H9 (cell line): Measurements from ENCODE around the gene ACSM3. TPM values are rescaled to one million over a fixed set of nuclear protein-coding genes. Genes with fewer than 3 reads are reported as not detected.

Experiments used
- DNase-seq: peaks from one replicate; pipeline ENCODE4 v3.0.0-alpha.2; 2017
- H2AFZ ChIP-seq: one replicate; pipeline ENCODE4 v1.6.1; 2013; ENCODE audit warnings: mild to moderate bottlenecking, low read length, control low read depth, moderate library complexity
- H2AK5ac ChIP-seq: 2 replicates; pipeline ENCODE4 v1.6.1; 2013; ENCODE audit warnings: low read length, control low read depth, mixed read lengths; ENCODE audit not compliant: insufficient read length
- H2BK120ac ChIP-seq: one replicate; pipeline ENCODE4 v1.6.1; 2013; ENCODE audit warnings: low read depth, mild to moderate bottlenecking, low read length, control low read depth, inconsistent platforms; ENCODE audit not compliant: poor library complexity, severe bottlenecking
- H2BK12ac ChIP-seq: 2 replicates; pipeline ENCODE4 v1.6.1; 2013; ENCODE audit warnings: low read length, control low read depth, mixed read lengths, low read depth; ENCODE audit not compliant: insufficient read length
- H2BK15ac ChIP-seq: 2 replicates; pipeline ENCODE4 v1.6.1; 2013; ENCODE audit warnings: low read depth, low read length, control low read depth
- H2BK20ac ChIP-seq: one replicate; pipeline ENCODE4 v1.6.1; 2013; ENCODE audit warnings: low read depth, mild to moderate bottlenecking, low read length, control low read depth, inconsistent platforms; ENCODE audit not compliant: poor library complexity, severe bottlenecking
- H2BK5ac ChIP-seq: 2 replicates; pipeline ENCODE4 v1.6.1; 2013; ENCODE audit warnings: low read length, control low read depth, mixed read lengths; ENCODE audit not compliant: insufficient read length
- H3K14ac ChIP-seq: 2 replicates; pipeline ENCODE4 v1.6.1; 2013; ENCODE audit warnings: low read length, control low read depth; ENCODE audit not compliant: insufficient read depth
- H3K18ac ChIP-seq: 2 replicates; pipeline ENCODE4 v1.6.1; 2013; ENCODE audit warnings: low read depth, mild to moderate bottlenecking, mixed read lengths, low read length, control low read depth; ENCODE audit not compliant: insufficient read length
- H3K23ac ChIP-seq: 2 replicates; pipeline ENCODE4 v1.6.1; 2013; ENCODE audit warnings: low read length, control low read depth, mixed read lengths, low read depth; ENCODE audit not compliant: insufficient read length
- H3K23me2 ChIP-seq: 2 replicates; pipeline ENCODE4 v1.6.1; 2013; ENCODE audit warnings: low read depth, mild to moderate bottlenecking, mixed read lengths, low read length, control low read depth; ENCODE audit not compliant: insufficient read length, poor library complexity, severe bottlenecking
- H3K27ac ChIP-seq: 2 replicates; pipeline ENCODE4 v1.5.1; 2013; ENCODE audit warnings: low read length, control low read depth, mixed read lengths, low read depth; ENCODE audit not compliant: insufficient read length
- H3K27me3 ChIP-seq: 2 replicates; pipeline ENCODE4 v1.6.1; 2013; ENCODE audit warnings: low read length, control low read depth, inconsistent platforms; ENCODE audit not compliant: insufficient read depth
- H3K4ac ChIP-seq: 2 replicates; pipeline ENCODE4 v1.6.1; 2013; ENCODE audit warnings: low read depth, mild to moderate bottlenecking, control low read depth, inconsistent platforms, low read length, moderate library complexity
- H3K4me1 ChIP-seq: 2 replicates; pipeline ENCODE4 v1.6.1; 2013; ENCODE audit warnings: low read length, control low read depth, inconsistent platforms; ENCODE audit not compliant: insufficient read depth
- H3K4me2 ChIP-seq: 2 replicates; pipeline ENCODE4 v1.6.1; 2013; ENCODE audit warnings: low read length, control low read depth, mixed read lengths; ENCODE audit not compliant: insufficient read length, insufficient read depth
- H3K56ac ChIP-seq: 2 replicates; pipeline ENCODE4 v1.6.1; 2013; ENCODE audit warnings: low read depth, mild to moderate bottlenecking, mixed read lengths, low read length, control low read depth; ENCODE audit not compliant: insufficient read length
- H3K79me1 ChIP-seq: 2 replicates; pipeline ENCODE4 v1.6.1; 2013; ENCODE audit warnings: low read depth, mild to moderate bottlenecking, moderate library complexity, low read length, control low read depth, inconsistent platforms; ENCODE audit not compliant: insufficient read depth, poor library complexity, severe bottlenecking
- H3K79me2 ChIP-seq: 2 replicates; pipeline ENCODE4 v1.6.1; 2013; ENCODE audit warnings: low read length, control low read depth, inconsistent platforms; ENCODE audit not compliant: insufficient read depth
- H3K9ac ChIP-seq: 2 replicates; pipeline ENCODE4 v1.6.1; 2013; ENCODE audit warnings: low read length, control low read depth, mixed read lengths; ENCODE audit not compliant: insufficient read length; ENCODE audit errors: extremely low read depth
- H3K9me3 ChIP-seq: one replicate; pipeline ENCODE4 v1.6.1; 2013; ENCODE audit warnings: low read depth, low read length, inconsistent platforms; ENCODE audit not compliant: control insufficient read depth
- H3T11ph ChIP-seq: one replicate; pipeline ENCODE4 v1.6.1; 2013; ENCODE audit warnings: mild to moderate bottlenecking, low read length, control low read depth, inconsistent platforms
- H4K20me1 ChIP-seq: one replicate; pipeline ENCODE4 v1.6.1; 2013; ENCODE audit not compliant: control insufficient read depth, insufficient read length, insufficient read depth
- H4K5ac ChIP-seq: 2 replicates; pipeline ENCODE4 v1.6.1; 2013; ENCODE audit warnings: low read depth, mild to moderate bottlenecking, mixed read lengths, low read length, control low read depth; ENCODE audit not compliant: insufficient read length
- H4K8ac ChIP-seq: replicated peaks from 2 replicates; pipeline ENCODE4 v1.6.1; 2013; ENCODE audit warnings: low read length, control low read depth, mixed read lengths, low read depth; ENCODE audit not compliant: insufficient read length
- H4K91ac ChIP-seq: 2 replicates; pipeline ENCODE4 v1.6.1; 2013; ENCODE audit warnings: low read depth, mild to moderate bottlenecking, moderate library complexity, mixed read lengths, low read length, control low read depth; ENCODE audit not compliant: insufficient read length
- H3K27ac Mint-ChIP-seq, 3 experiments: 2 replicates in 2 of 3; 3 replicates in 1 of 3; pipeline ENCODE4 v1.8.0; 2020 to 2021; ENCODE audit warnings: mixed read lengths in 3 of 3, mild to moderate bottlenecking in 1 of 3, moderate library complexity in 1 of 3
- H3K27me3 Mint-ChIP-seq: 2 replicates; pipeline ENCODE4 v1.8.0; 2021; ENCODE audit warnings: low read depth, mild to moderate bottlenecking, moderate library complexity, mixed read lengths
- H3K36me3 Mint-ChIP-seq, 3 experiments: 2 replicates in 2 of 3; 3 replicates in 1 of 3; pipeline ENCODE4 v1.8.0; 2020 to 2021; ENCODE audit warnings: low read depth in 3 of 3, mixed read lengths in 3 of 3; ENCODE audit not compliant: insufficient read depth in 1 of 3
- H3K4me1 Mint-ChIP-seq, 2 experiments: 2 replicates each; pipeline ENCODE4 v1.8.0; 2020; ENCODE audit warnings: mixed read lengths in 2 of 2
- H3K4me3 Mint-ChIP-seq, 2 experiments: 2 replicates in 1 of 2; 3 replicates in 1 of 2; pipeline ENCODE4 v1.8.0; 2020 to 2021; ENCODE audit warnings: mild to moderate bottlenecking in 2 of 2, mixed read lengths in 2 of 2, moderate library complexity in 1 of 2
- H3K9me3 Mint-ChIP-seq, 2 experiments: 2 replicates in 1 of 2; 3 replicates in 1 of 2; pipeline ENCODE4 v1.8.0; 2020; ENCODE audit warnings: mild to moderate bottlenecking in 2 of 2, mixed read lengths in 2 of 2, moderate library complexity in 1 of 2
- total RNA-seq: library from RNA; stranded (reverse); gene quantifications from 2 replicates; pipeline ENCODE4 v1.2.1, GENCODE V29; 2021
- TF ChIP-seq, protein P1 (sequence below): fragments of 200-600 bp; sonication (generic); conservative IDR thresholded peaks from 3 replicates; pipeline ENCODE4 v1.8.0; 2021; ENCODE audit warnings: antibody characterized with exemption, mild to moderate bottlenecking

ACSM3 gene
- total RNA-seq, 1 experiment from 2014 or later = 3.1 TPM

DNA sequence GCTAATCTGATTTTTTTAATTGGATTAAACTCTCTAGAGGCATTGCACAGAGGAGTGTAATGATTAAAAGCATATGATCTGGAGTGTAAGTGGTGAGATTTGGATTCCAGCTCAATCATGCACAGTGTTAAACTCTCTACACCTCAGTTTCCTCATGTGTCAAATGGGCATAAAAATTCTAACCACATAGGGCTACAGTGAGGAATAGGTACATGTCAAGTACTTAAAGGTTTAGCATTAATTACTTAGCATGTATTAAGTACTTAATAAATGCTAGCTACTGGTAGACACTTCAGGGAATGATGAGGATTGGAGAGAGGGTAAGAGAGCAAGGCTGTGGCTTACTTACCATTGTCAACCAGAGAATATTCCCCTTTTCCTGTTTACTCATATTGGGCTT lies 25.3 kb downstream of the ACSM3 start:
- H3K18ac ChIP-seq = no peak overlapping the region
- no peak overlapping the region for H2BK120ac ChIP-seq
- H3K23ac ChIP-seq = no peak overlapping the region
- no peaks in the 10 kb centered on the region for H3K27me3 Mint-ChIP-seq
- H3K23me2 ChIP-seq = no peaks in the 10 kb centered on the region
- H4K20me1 ChIP-seq = no peaks in the 10 kb centered on the region
- H4K5ac ChIP-seq = no peak overlapping the region
- H3K9me3 ChIP-seq = no peaks in the 10 kb centered on the region
- no peak overlapping the region for H4K8ac ChIP-seq
- no peak overlapping the region for H2AFZ ChIP-seq
- no peak overlapping the region for H3K9ac ChIP-seq
- no peak overlapping the region for H2BK5ac ChIP-seq
- H3K4ac ChIP-seq = no peak overlapping the region
- H3K14ac ChIP-seq = no peak overlapping the region
- H3K4me1 Mint-ChIP-seq = peaks cover 11 to 17% of the 10 kb centered on the region in 2 experiments
- H2AK5ac ChIP-seq = no peak overlapping the region
- no peak overlapping the region for H3K56ac ChIP-seq
- H3K27ac ChIP-seq = no peak overlapping the region
- no peaks in the 10 kb centered on the region for H3K4me1 ChIP-seq
- no peak for DNase-seq
- H3K4me3 Mint-ChIP-seq = no peak overlapping the region
- no peak overlapping the region for H3T11ph ChIP-seq
- H3K27me3 ChIP-seq = no peaks in the 10 kb centered on the region
- no peaks in the 10 kb centered on the region for H3K36me3 Mint-ChIP-seq
- TF ChIP-seq, protein P1, sequence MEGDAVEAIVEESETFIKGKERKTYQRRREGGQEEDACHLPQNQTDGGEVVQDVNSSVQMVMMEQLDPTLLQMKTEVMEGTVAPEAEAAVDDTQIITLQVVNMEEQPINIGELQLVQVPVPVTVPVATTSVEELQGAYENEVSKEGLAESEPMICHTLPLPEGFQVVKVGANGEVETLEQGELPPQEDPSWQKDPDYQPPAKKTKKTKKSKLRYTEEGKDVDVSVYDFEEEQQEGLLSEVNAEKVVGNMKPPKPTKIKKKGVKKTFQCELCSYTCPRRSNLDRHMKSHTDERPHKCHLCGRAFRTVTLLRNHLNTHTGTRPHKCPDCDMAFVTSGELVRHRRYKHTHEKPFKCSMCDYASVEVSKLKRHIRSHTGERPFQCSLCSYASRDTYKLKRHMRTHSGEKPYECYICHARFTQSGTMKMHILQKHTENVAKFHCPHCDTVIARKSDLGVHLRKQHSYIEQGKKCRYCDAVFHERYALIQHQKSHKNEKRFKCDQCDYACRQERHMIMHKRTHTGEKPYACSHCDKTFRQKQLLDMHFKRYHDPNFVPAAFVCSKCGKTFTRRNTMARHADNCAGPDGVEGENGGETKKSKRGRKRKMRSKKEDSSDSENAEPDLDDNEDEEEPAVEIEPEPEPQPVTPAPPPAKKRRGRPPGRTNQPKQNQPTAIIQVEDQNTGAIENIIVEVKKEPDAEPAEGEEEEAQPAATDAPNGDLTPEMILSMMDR = no peak
- H3K79me2 ChIP-seq = no peaks in the 10 kb centered on the region
- no peak overlapping the region for H2BK20ac ChIP-seq
- no peaks in the 10 kb centered on the region for H3K79me1 ChIP-seq
- no peak overlapping the region for H3K4me2 ChIP-seq
- H2BK12ac ChIP-seq = no peak overlapping the region
- no peak overlapping the region for H3K27ac Mint-ChIP-seq
- H3K9me3 Mint-ChIP-seq = no peaks in the 10 kb centered on the region
- no peak overlapping the region for H2BK15ac ChIP-seq
- no peak overlapping the region for H4K91ac ChIP-seq
